ENCODE results near the gene LAIR2. TPM values are rescaled to one million over a fixed set of nuclear protein-coding genes. Genes with fewer than 3 reads are reported as not detected.

Gene LAIR2
- total and polyA plus RNA-seq, 10 of the 15 experiments (the other 5 are each of a cell fraction or from before 2014, with no cell fraction given): not detected

DNA sequence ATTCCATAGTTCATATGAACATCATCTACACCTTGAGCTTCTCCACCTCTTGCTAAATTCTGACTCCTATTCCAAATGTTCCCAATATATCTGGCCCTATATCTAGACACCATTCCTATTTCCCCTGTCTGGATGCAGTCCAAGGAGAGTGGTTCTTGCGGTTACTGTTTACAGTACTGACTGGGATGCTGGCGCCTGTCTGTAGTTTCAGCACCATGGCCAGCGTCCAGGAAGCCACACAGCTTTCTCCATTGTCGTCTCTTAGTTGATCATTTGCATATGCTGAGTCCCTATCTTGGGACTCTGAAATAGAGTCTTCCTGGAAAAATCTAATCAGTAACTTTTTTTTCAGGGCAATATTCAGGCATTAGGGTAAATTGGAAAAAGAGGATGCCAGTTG is 14.9 kb downstream of the LAIR2 start:
- ChIA-PET RAD21 (ENCODE audit: unreplicated experiment) (interaction anchor here (0.7 kb wide), 1 partner anchor 39 kb away, joined by 3 read pairs; no protein-coding TSS in a partner anchor), SMC1A (ENCODE audit: uncharacterized antibody, unreplicated experiment) (interaction anchor here (1.0 to 2.4 kb wide), 3 partner anchors 14 to 122 kb away, joined by 4 to 9 read pairs (median 5); no protein-coding TSS in a partner anchor), CTCF (interaction anchor here (1.0 to 1.9 kb wide), 2 partner anchors 10 to 36 kb away, joined by 4 to 10 read pairs; no protein-coding TSS in a partner anchor), POLR2A (no interaction called here)
- Histone ChIP-seq H4K20me1 (ENCODE audit: control insufficient read depth, insufficient read depth) (no peaks in the 10 kb centered on the region), H3K36me3 (ENCODE audit: control insufficient read depth in 2 of 2, insufficient read depth in 2 of 2, low read length in 1 of 2) (no peaks in the 10 kb centered on the region), H2AFZ (ENCODE audit: control insufficient read depth, low read depth, low read length) (no peak overlapping the region), H3K79me2 (ENCODE audit: control insufficient read depth, insufficient read depth, low read length) (no peaks in the 10 kb centered on the region), H3K27ac (ENCODE audit: control insufficient read depth, insufficient read depth) (no peak overlapping the region), H3K4me2 (ENCODE audit: control insufficient read depth, insufficient read depth) (no peak overlapping the region), H3K4me3 (no peak overlapping the region), H3K27me3 (replicated peaks in 1 of 2; ENCODE audit: control insufficient read depth in 2 of 2, insufficient read depth in 2 of 2, low read length in 1 of 2) (peaks cover 0 to 1% of the 10 kb centered on the region in 2 experiments; a peak in 1 of 4 replicates), H3K4me1 (ENCODE audit: control insufficient read depth, insufficient read depth, low read length) (peaks cover 38% of the 10 kb centered on the region), H3K9me3 (replicated peaks; ENCODE audit: control insufficient read depth, insufficient read depth, low read length) (no peaks in the 10 kb centered on the region), H3K9ac (ENCODE audit: control insufficient read depth, insufficient read depth, low read length) (no peak overlapping the region)
- no TSS peak for BruUV-seq (replicated peaks)
- FAIRE-seq (no peak), DNase-seq (ENCODE audit: low read depth, low spot score) (no peak), ATAC-seq (peak; percentile 35; the same call in 2 of the 3 replicates)
- in situ Hi-C loops (cut with MboI): no loop called here
- intact Hi-C loops (cut with micrococcal nuclease; ENCODE audit: unreplicated experiment): loop anchor here (5.0 kb wide), 2 partner anchors 35 kb away; no protein-coding TSS in a partner anchor
- WGBS (ENCODE audit: insufficient coverage, insufficient replicate concordance, low lambda C conversion rate, missing lambda C conversion rate): 8% methylated on average over 4 of the region's 4 CpGs
- TF ChIP-seq CREB1 (IDR thresholded peaks at IDR 0.05; ENCODE audit: low read depth) (peak; percentile 33; the same call in 1 of the 2 replicates), EGR1 (IDR thresholded peaks at IDR 0.05; ENCODE audit: borderline replicate concordance in 1 of 2, low read depth in 2 of 2, low read length in 2 of 2) (no peak), IRF5 (IDR thresholded peaks at IDR 0.05; ENCODE audit: borderline replicate concordance) (no peak), GATAD2B (conservative IDR thresholded peaks at IDR 0.05; ENCODE audit: low read depth) (no peak), CHD2 (IDR thresholded peaks at IDR 0.05; ENCODE audit: borderline replicate concordance, low read depth, low read length) (no peak), ATF7 (IDR thresholded peaks at IDR 0.05; ENCODE audit: low read depth) (no peak), SMC3 (IDR thresholded peaks at IDR 0.05; ENCODE audit: borderline replicate concordance, low read length) (no peak), ZNF687 (IDR thresholded peaks at IDR 0.05) (no peak), USF2 (IDR thresholded peaks at IDR 0.05; ENCODE audit: borderline replicate concordance, low read depth, low read length) (no peak), MTA2 (IDR thresholded peaks at IDR 0.05; ENCODE audit: low read depth) (no peak), EED (IDR thresholded peaks at IDR 0.05; ENCODE audit: low read depth) (no peak), FOXM1 (IDR thresholded peaks at IDR 0.05; ENCODE audit: low read depth, low read length) (no peak)
- TF ChIP-seq, protein P1, sequence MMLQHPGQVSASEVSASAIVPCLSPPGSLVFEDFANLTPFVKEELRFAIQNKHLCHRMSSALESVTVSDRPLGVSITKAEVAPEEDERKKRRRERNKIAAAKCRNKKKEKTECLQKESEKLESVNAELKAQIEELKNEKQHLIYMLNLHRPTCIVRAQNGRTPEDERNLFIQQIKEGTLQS (IDR thresholded peaks at IDR 0.05; ENCODE audit: borderline replicate concordance, extremely low read depth, low read depth, low read length): no peak
- TF ChIP-seq, protein P2, sequence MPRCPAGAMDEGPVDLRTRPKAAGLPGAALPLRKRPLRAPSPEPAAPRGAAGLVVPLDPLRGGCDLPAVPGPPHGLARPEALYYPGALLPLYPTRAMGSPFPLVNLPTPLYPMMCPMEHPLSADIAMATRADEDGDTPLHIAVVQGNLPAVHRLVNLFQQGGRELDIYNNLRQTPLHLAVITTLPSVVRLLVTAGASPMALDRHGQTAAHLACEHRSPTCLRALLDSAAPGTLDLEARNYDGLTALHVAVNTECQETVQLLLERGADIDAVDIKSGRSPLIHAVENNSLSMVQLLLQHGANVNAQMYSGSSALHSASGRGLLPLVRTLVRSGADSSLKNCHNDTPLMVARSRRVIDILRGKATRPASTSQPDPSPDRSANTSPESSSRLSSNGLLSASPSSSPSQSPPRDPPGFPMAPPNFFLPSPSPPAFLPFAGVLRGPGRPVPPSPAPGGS (IDR thresholded peaks at IDR 0.05; ENCODE audit: borderline replicate concordance, insufficient read depth, low read depth, low read length, poor library complexity, severe bottlenecking): no peak
